ENCODE data around the gene CELA3B. TPM values are rescaled to one million over a fixed set of nuclear protein-coding genes. Genes with fewer than 3 reads are reported as not detected.

CELA3B gene
- total RNA-seq, 4 donors from 2014 or later, result 0.66 to 47.7 (median 2.2) TPM

DNA sequence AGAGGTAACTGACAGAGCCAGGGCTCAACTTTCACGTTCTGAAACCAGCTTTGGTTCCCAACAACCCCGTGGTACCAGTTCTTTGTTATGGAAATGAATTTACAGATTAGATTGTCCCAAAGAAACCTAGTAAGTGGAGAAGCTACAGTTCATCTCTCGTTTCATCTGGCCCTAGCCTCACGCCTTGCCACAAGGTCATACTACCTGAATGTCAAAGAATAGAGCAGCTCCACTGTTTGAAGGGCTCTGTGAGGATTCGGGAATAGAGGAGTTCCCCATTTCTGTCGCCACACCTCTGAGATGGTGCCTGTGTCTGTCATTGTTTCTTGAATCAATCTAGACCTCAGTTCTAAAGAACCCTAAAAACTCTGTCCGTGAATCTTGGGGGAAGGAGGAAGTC lies 60.7 kb downstream of the CELA3B start:
- Histone ChIP-seq H3K27ac (peak overlapping the region in 3 of 4 donors; percentile 19 to 76 (median 51)), H3K36me3 (no peaks in the 10 kb centered on the region), H3K9me3 (no peaks in the 10 kb centered on the region), H3K4me3 (no peak overlapping the region), H3K27me3 (no peaks in the 10 kb centered on the region), H3K4me1 (peaks cover 0 to 21% (median 14%) of the 10 kb centered on the region in 4 donors)
- DNase-seq (ENCODE audit: low spot score in 2 of 2), result no peak
- 60 to 64% methylated on average over 7 of the region's 7 CpGs for WGBS, 2 donors
- no peak for TF ChIP-seq POLR2A (IDR thresholded peaks at IDR 0.05)
- no peak for TF ChIP-seq CTCF (IDR thresholded peaks at IDR 0.05)

DNA sequence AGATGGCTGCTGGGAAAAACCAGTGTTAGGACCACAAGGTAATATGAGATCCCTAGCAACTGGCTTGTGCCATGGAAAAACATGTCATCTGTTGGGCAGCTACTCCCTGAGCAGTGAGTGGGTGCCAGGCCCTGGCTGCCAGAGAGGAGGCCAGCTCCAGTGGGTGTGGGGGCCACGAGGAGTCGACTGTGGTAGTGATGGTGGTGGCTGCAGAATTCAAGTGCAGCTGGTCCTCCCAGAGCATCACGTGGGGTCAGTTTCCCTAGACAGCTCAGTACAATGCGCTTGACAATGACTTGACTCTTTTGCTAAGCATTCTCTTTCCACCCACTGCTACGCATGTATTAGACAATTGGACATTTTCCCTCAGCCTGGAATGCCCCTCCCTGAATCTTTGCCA lies 61.2 kb downstream of the CELA3B start:
- H3K27ac ChIP-seq, result peak overlapping the region in 3 of 4 donors; percentile 19 to 76 (median 51)
- DNase-seq (ENCODE audit: low spot score in 2 of 2), result no peak
- peaks cover 0 to 21% (median 14%) of the 10 kb centered on the region in 4 donors for H3K4me1 ChIP-seq

More for the DNA sequence above, 61.2 kb downstream of the CELA3B start:
- Histone ChIP-seq H3K4me3 (no peak overlapping the region), H3K36me3 (no peaks in the 10 kb centered on the region), H3K9me3 (no peaks in the 10 kb centered on the region), H3K27me3 (no peaks in the 10 kb centered on the region)
- WGBS, 2 donors, result 41 to 75% methylated on average over 5 of the region's 5 CpGs
- TF ChIP-seq CTCF (IDR thresholded peaks at IDR 0.05) (no peak), POLR2A (IDR thresholded peaks at IDR 0.05) (no peak), EP300 (IDR thresholded peaks at IDR 0.05) (peak in 1 of 2 donors; percentile 77)

Small RNA genes within 50 kb of the gene (small RNA-seq; reads per million reads assigned to genes)
- gene RN7SL186P (not detected), gene RN7SL386P (not detected), gene RNU6-1022P (not detected), gene RNU6-776P (not detected)

Other genes with a start within 250 kb of the CELA3B start
- gene USP48, start 193.9 kb upstream of the CELA3B start, total RNA-seq, result 10 to 100 TPM; 51.1 to 65.9 (median 58.7) TPM
- under 1 TPM in 1 of 4 donors, not detected in 3; 0.60 TPM for gene LDLRAD2, start 164.8 kb upstream of the CELA3B start, total RNA-seq
- gene HSPG2, start 39.7 kb upstream of the CELA3B start, total RNA-seq, result 100 to 1,000 TPM; 292 to 486 (median 404) TPM
- 10 to 100 TPM in 1 of 4 donors, 1 to 10 TPM in 3; 4.0 to 60.6 (median 6.0) TPM for gene CELA3A, start 24.6 kb downstream of the CELA3B start, total RNA-seq
- 100 to 1,000 TPM; 120 to 187 (median 171) TPM for gene CDC42, start 75.7 kb downstream of the CELA3B start, total RNA-seq
- under 1 TPM in 3 of 4 donors, not detected in 1; under 0.01 to 0.63 (median 0.20) TPM for gene WNT4, start 166.1 kb downstream of the CELA3B start, total RNA-seq